GM19099 (cell line): Measurements from ENCODE around the gene TPK1.

Experiments used
- POLR2A ChIP-seq: IDR thresholded peaks from 3 replicates; pipeline ENCODE4 v1.6.1; 2011; ENCODE audit warnings: low read depth; ENCODE audit not compliant: insufficient read length; ENCODE audit errors: extremely low read depth

TPK1 gene

DNA sequence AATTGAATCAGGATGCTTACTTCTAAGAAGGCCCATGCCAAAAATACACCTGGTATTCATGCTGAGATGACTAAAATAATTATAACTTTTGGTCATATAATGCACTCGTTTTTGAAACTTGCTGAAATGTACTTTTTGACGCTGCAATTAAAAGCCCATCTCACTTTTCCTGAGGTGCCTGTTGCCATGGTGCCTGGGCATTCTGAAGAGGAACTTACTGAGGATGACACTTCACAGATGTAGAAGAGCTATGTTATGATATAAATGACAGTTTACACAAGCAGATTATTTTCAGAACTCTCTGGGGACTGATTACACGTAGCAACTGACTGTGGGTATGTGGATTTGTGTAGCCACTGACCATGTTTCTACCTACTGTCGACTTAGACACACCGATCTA is 182.4 kb downstream of the TPK1 start:
- no peak for TF ChIP-seq POLR2A

DNA sequence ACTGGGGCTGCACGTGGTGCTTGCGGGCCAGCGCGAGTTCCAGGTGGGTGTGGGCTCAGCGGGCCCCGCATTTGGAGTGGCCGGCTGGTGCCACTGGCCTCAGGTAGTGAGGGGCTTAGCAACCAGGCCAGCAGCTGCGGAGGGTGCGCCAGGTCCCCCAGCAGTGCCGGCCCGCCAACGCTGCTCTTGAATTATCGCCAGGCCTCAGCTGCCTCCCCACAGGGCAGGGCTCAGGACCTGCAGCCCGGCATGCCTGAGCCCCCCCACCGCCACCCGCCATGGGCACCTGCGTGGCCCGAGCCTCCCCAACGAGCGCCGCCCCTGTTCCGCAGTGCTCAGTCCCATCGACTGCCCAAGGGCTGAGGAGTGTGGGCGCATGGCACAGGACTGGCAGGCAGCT is 185.4 kb downstream of the TPK1 start:
- no peak for TF ChIP-seq POLR2A

GRCh38 chr7:144649120-144649519 is 186.7 kb downstream of the TPK1 start:
- no peak for TF ChIP-seq POLR2A

GRCh38 chr7:144641389-144642044 is 194.3 kb downstream of the TPK1 start:
- TF ChIP-seq POLR2A = no peak

- no peak for TF ChIP-seq POLR2A
Measured at GRCh38 chr7:144632724-144633123, 203.1 kb downstream of the TPK1 start.

GRCh38 chr7:144629598-144629997 is 206.3 kb downstream of the TPK1 start:
- no peak for TF ChIP-seq POLR2A

DNA sequence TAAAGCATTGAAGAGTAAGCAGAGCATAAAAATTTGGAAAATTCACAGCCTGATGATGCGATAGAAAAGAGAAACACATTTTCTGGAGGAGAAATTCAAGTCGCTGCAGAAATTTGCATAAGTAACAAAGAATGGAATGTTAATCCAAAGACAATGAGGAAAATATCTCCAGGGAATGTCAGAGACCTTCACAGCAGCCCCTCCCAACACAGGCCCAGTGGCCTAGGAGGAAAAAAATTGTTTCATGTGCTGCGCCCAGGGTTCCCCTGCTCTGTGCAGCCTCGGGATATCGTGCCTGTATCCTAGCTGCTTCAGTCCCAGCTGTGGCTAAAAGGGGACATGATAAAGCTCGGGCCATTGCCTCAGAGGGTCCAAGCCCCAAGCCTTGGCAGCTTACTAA is 206.8 kb downstream of the TPK1 start:
- no peak for TF ChIP-seq POLR2A

- TF ChIP-seq POLR2A = no peak
Measured at GRCh38 chr7:144628176-144628575, 207.7 kb downstream of the TPK1 start.

DNA sequence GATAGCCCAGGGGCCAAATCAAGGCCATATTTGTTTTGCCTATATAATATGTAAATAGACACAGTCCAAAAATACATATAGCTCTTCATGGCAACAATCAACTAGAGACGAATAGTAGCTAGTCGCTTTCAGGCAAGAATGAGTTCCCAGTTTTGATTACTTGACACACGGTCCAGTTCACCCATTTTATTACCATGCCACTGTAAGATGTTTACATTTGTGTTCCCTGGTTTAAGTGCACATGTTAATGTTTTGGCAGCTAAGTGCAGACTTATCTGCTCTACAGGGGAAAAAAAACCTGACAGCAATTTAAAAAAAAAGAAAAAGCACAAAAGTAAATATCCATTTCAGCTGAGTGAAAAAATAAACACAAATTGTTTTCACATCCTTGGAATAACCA is 213.1 kb downstream of the TPK1 start:
- no peak for TF ChIP-seq POLR2A

- TF ChIP-seq POLR2A = no peak
Measured at GRCh38 chr7:144606261-144606660, 229.6 kb downstream of the TPK1 start.

- no peak for TF ChIP-seq POLR2A
Measured at GRCh38 chr7:144596953-144597352, 238.9 kb downstream of the TPK1 start.

- TF ChIP-seq POLR2A = no peak
Measured at GRCh38 chr7:144594580-144594979, 241.3 kb downstream of the TPK1 start.

DNA sequence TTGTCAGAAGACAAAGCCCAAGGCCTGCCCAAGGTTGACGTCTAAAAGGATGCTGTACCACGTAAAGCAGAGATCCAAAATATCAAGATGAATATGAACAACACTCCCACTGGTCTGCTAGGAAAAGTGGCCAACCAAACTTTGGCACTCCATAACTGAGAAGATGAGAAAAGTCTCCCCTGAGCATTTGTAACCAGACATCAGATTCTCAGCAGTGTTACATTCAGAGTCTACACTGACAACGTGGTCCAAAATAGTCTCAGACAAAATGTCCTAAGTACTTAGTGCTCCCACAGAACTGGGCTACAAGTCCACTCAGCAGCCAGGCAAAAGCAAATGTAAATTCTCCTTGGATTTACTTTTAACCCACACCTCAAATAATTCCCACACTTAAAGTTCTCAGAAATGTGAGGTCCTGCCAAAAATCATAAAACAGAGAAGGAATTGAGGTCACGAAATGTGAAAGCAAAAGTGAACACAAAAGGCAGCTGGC is 247.2 kb downstream of the TPK1 start:
- no peak for TF ChIP-seq POLR2A

- TF ChIP-seq POLR2A = no peak
Measured at GRCh38 chr7:144587701-144588100, 248.2 kb downstream of the TPK1 start.

DNA sequence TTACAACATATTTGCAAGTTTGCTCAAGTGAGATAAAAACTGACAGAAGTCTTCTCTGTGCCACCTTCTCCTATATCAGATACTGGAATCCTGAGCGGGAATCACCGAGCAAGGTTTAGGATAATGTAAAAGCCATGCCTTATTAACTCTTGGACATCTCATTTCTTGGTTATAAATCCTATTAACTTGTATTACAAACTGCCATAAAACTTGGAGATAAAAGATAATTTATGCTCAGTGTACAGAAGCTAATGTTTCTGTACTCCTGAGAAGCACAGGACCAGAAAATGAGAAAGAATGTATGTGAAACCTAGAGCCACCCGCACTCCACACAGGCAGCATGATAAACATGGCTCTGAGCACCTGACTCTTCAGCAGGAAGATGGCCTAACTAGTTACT is 251.1 kb downstream of the TPK1 start:
- no peak for TF ChIP-seq POLR2A

GRCh38 chr7:144579687-144580086 is 256.2 kb downstream of the TPK1 start:
- TF ChIP-seq POLR2A = no peak

DNA sequence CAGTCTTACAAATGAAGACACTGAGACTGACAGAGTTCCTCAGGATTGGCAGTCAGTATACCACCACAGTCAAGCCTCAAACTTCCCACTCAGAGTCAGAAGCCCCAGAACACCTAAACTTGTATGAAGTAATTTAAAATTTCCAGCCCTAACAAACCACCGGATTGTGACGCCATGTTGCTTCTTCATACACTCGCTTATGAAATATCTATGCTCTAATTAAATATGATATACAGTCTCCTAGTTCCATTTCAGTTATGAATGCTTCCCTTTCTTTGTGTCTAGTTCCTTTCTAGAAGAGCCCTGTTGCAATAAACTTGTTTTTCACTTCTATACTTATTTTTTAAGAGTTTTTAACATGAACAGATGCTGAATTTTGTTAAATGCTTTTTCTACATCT is 260.4 kb downstream of the TPK1 start:
- no peak for TF ChIP-seq POLR2A
